Choroid plexus epithelial cell (primary cell): ENCODE data around the gene IP6K3.

Experiments
- DNase-seq: peaks from one replicate; pipeline ENCODE4 v3.0.0-alpha.2; 2010; ENCODE audit warnings: low read depth
- H3K4me3 ChIP-seq: 2 replicates; pipeline ENCODE4 v1.5.1; 2011; ENCODE audit warnings: low read depth, mild to moderate bottlenecking, control low read depth, low read length, moderate library complexity
- CTCF ChIP-seq: conservative IDR thresholded peaks from 2 replicates; pipeline ENCODE4 v1.5.1; 2011; ENCODE audit warnings: low read depth, mild to moderate bottlenecking, control low read depth, inconsistent platforms, low read length, moderate library complexity

Gene IP6K3

GRCh38 chr6:33679761-33680160 is 66.9 kb downstream of the IP6K3 start:
- TF ChIP-seq CTCF: no peak
- no peak for DNase-seq
- H3K4me3 ChIP-seq: no peak overlapping the region

GRCh38 chr6:33678932-33679490 is 67.7 kb downstream of the IP6K3 start:
- H3K4me3 ChIP-seq: no peak overlapping the region
- TF ChIP-seq CTCF: no peak
- DNase-seq: no peak

- TF ChIP-seq CTCF: no peak
- no peak overlapping the region for H3K4me3 ChIP-seq
- no peak for DNase-seq
Measured at GRCh38 chr6:33678233-33678931, 68.3 kb downstream of the IP6K3 start.

GRCh38 chr6:33677689-33678088 is 69.0 kb downstream of the IP6K3 start:
- no peak for DNase-seq
- TF ChIP-seq CTCF: no peak

GRCh38 chr6:33677143-33677660 is 69.5 kb downstream of the IP6K3 start:
- no peak overlapping the region for H3K4me3 ChIP-seq
- no peak for DNase-seq
- TF ChIP-seq CTCF: no peak

More at GRCh38 chr6:33677689-33678088, 69.0 kb downstream of the IP6K3 start:
- no peak overlapping the region for H3K4me3 ChIP-seq

GRCh38 chr6:33676416-33677142 is 70.1 kb downstream of the IP6K3 start:
- H3K4me3 ChIP-seq: no peak overlapping the region
- TF ChIP-seq CTCF: no peak
- no peak for DNase-seq
